GM20000 (cell line): ENCODE results near the gene KCNIP4.

Experiments used
- DNase-seq: peaks from one replicate; pipeline ENCODE4 v3.0.0; 2012; ENCODE audit warnings: low spot score
- CTCF ChIP-seq: IDR thresholded peaks from 2 replicates; pipeline ENCODE4 v1.5.1; 2012; ENCODE audit warnings: mild to moderate bottlenecking, control low read depth; ENCODE audit errors: extremely low read depth, missing control alignments

KCNIP4 gene

GRCh38 chr4:21083413-21083812 is 865.2 kb downstream of the KCNIP4 start:
- TF ChIP-seq CTCF: no peak
- DNase-seq: no peak

- no peak for DNase-seq
These were observed 870.6 kb downstream of the KCNIP4 start for GRCh38 chr4:21077967-21078366.

GRCh38 chr4:21067351-21067750 is 881.2 kb downstream of the KCNIP4 start:
- DNase-seq: no peak
- TF ChIP-seq CTCF: no peak

More at GRCh38 chr4:21077967-21078366, 870.6 kb downstream of the KCNIP4 start:
- no peak for TF ChIP-seq CTCF

- no peak for TF ChIP-seq CTCF
These were observed 886.7 kb downstream of the KCNIP4 start for GRCh38 chr4:21061902-21062301.

GRCh38 chr4:21046141-21046540 is 902.4 kb downstream of the KCNIP4 start:
- DNase-seq: no peak
- no peak for TF ChIP-seq CTCF

More at GRCh38 chr4:21061902-21062301, 886.7 kb downstream of the KCNIP4 start:
- DNase-seq: no peak

- no peak for TF ChIP-seq CTCF
- no peak for DNase-seq
These were observed 903.5 kb downstream of the KCNIP4 start for GRCh38 chr4:21045119-21045518.

GRCh38 chr4:21041708-21042107 is 906.9 kb downstream of the KCNIP4 start:
- no peak for DNase-seq
- no peak for TF ChIP-seq CTCF
